Loucy (cell line): Measurements from ENCODE around the gene RAB31.

Source experiments
- H2AFZ ChIP-seq: fragments of 200-600 bp; sonication (generic); 2 replicates; pipeline ENCODE4 v1.6.0; 2016; ENCODE audit warnings: antibody characterized with exemption, mild to moderate bottlenecking, low read length, moderate library complexity
- H3F3A ChIP-seq: fragments of 200-600 bp; 2 replicates; pipeline ENCODE4 v1.6.0; 2016; ENCODE audit warnings: antibody characterized with exemption, low read depth, mild to moderate bottlenecking
- H3K27me3 ChIP-seq: fragments of 200-600 bp; sonication (generic); 2 replicates; pipeline ENCODE4 v1.6.1; 2014; ENCODE audit warnings: low read length, mild to moderate bottlenecking; ENCODE audit not compliant: insufficient read depth, poor library complexity, severe bottlenecking
- H3K36me3 ChIP-seq: fragments of 200-600 bp; sonication (generic); 2 replicates; pipeline ENCODE4 v1.6.1; 2016; ENCODE audit warnings: low read length; ENCODE audit not compliant: insufficient read depth
- H3K4me1 ChIP-seq: fragments of 200-600 bp; sonication (generic); 2 replicates; pipeline ENCODE4 v1.5.1; 2014; ENCODE audit warnings: low read length, mild to moderate bottlenecking; ENCODE audit not compliant: insufficient read depth, poor library complexity, severe bottlenecking
- H3K4me2 ChIP-seq: fragments of 200-600 bp; sonication (generic); 2 replicates; pipeline ENCODE4 v1.6.0; 2014; ENCODE audit warnings: antibody characterized with exemption, low read length, low read depth, mild to moderate bottlenecking; ENCODE audit not compliant: poor library complexity, severe bottlenecking
- H3K4me3 ChIP-seq: fragments of 200-600 bp; sonication (generic); 2 replicates; pipeline ENCODE4 v1.5.1; 2014; ENCODE audit warnings: low read length, mild to moderate bottlenecking, mixed read lengths; ENCODE audit not compliant: poor library complexity, severe bottlenecking
- H3K79me2 ChIP-seq: fragments of 200-600 bp; sonication (generic); 2 replicates; pipeline ENCODE4 v1.6.1; 2014; ENCODE audit warnings: low read length; ENCODE audit not compliant: insufficient read depth
- H3K9ac ChIP-seq: fragments of 200-600 bp; sonication (generic); 2 replicates; pipeline ENCODE4 v1.6.0; 2014; ENCODE audit warnings: mild to moderate bottlenecking, low read depth, low read length, moderate library complexity; ENCODE audit not compliant: poor library complexity, severe bottlenecking
- H3K9me2 ChIP-seq: fragments of 200-600 bp; sonication (generic); replicated peaks from 2 replicates; pipeline ENCODE4 v1.6.1; 2016; ENCODE audit warnings: low read depth, low read length, mixed read lengths
- H3K9me3 ChIP-seq: fragments of 200-600 bp; sonication (generic); 2 replicates; pipeline ENCODE4 v1.6.1; 2014; ENCODE audit warnings: mild to moderate bottlenecking, antibody characterized with exemption, low read length, low read depth; ENCODE audit not compliant: insufficient read depth
- H4K20me1 ChIP-seq: fragments of 200-600 bp; sonication (generic); 2 replicates; pipeline ENCODE4 v1.6.0; 2014; ENCODE audit warnings: antibody characterized with exemption, low read length, mild to moderate bottlenecking; ENCODE audit not compliant: insufficient read depth, poor library complexity, severe bottlenecking
- EZH2phosphoT487 ChIP-seq: fragments of 200-600 bp; IDR thresholded peaks from 2 replicates; pipeline ENCODE4 v1.6.1; 2018; ENCODE audit warnings: antibody characterized with exemption, mild to moderate bottlenecking, moderate library complexity, borderline replicate concordance
- TF ChIP-seq, protein P1 (sequence below): fragments of 200-600 bp; sonication (generic); conservative IDR thresholded peaks from 2 replicates; pipeline ENCODE4 v1.5.1; 2014; ENCODE audit warnings: mild to moderate bottlenecking, antibody characterized with exemption, low read length

The RAB31 gene

DNA sequence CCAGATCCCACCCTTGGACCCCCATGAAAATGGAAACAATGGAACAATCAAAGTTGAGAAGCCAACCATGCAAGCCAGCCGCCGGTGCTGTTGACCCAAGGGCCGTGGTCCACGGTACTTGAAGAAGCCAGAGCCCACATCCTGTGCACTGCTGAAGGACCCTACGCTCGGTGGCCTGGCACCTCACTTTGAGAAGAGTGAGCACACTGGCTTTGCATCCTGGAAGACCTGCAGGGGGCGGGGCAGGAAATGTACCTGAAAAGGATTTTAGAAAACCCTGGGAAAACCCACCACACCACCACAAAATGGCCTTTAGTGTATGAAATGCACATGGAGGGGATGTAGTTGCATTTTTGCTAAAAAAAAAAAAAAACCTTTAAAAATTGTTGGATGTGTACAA is 151.1 kb downstream of the RAB31 start:
- Histone ChIP-seq H3K4me1 (peaks cover 25% of the 10 kb centered on the region), H3F3A (no peaks in the 10 kb centered on the region), H3K9ac (no peak overlapping the region), H2AFZ (no peak overlapping the region), H4K20me1 (no peaks in the 10 kb centered on the region), H3K9me3 (no peaks in the 10 kb centered on the region), H3K27me3 (no peaks in the 10 kb centered on the region), H3K4me2 (no peak overlapping the region), H3K79me2 (no peaks in the 10 kb centered on the region), H3K9me2 (no peaks in the 10 kb centered on the region), H3K4me3 (no peak overlapping the region), H3K36me3 (no peaks in the 10 kb centered on the region)
- TF ChIP-seq, protein P1, sequence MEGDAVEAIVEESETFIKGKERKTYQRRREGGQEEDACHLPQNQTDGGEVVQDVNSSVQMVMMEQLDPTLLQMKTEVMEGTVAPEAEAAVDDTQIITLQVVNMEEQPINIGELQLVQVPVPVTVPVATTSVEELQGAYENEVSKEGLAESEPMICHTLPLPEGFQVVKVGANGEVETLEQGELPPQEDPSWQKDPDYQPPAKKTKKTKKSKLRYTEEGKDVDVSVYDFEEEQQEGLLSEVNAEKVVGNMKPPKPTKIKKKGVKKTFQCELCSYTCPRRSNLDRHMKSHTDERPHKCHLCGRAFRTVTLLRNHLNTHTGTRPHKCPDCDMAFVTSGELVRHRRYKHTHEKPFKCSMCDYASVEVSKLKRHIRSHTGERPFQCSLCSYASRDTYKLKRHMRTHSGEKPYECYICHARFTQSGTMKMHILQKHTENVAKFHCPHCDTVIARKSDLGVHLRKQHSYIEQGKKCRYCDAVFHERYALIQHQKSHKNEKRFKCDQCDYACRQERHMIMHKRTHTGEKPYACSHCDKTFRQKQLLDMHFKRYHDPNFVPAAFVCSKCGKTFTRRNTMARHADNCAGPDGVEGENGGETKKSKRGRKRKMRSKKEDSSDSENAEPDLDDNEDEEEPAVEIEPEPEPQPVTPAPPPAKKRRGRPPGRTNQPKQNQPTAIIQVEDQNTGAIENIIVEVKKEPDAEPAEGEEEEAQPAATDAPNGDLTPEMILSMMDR: no peak
- no peak for TF ChIP-seq EZH2phosphoT487

DNA sequence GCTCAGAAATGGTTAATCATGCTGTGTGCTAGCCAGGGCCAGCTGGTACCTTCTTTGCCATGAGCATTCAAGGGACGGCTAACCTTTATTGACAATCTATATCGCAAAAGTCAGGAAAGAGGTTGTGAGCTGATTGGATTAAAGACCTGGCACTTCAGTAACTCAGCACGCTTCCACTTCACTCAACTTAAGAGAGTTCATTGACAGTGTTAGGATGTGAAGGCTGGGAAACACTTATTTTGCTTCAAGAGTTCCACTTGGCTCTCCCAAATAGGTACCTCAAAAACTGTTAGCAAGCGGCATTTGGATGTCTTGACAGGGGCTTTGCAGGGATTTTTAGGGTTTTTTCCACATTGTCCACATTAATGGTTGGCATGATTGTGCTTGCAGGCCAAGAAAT is 152.6 kb downstream of the RAB31 start:
- TF ChIP-seq EZH2phosphoT487: no peak
- TF ChIP-seq, protein P1: no peak
- peaks cover 25% of the 10 kb centered on the region for H3K4me1 ChIP-seq
- H3K4me3 ChIP-seq: no peak overlapping the region
- no peaks in the 10 kb centered on the region for H3K79me2 ChIP-seq
- no peaks in the 10 kb centered on the region for H3F3A ChIP-seq
- H2AFZ ChIP-seq: no peak overlapping the region
- H3K9me3 ChIP-seq: no peaks in the 10 kb centered on the region
- no peaks in the 10 kb centered on the region for H3K27me3 ChIP-seq
- H3K36me3 ChIP-seq: no peaks in the 10 kb centered on the region
- H3K4me2 ChIP-seq: no peak overlapping the region
- H3K9ac ChIP-seq: no peak overlapping the region
- H3K9me2 ChIP-seq: no peaks in the 10 kb centered on the region
- H4K20me1 ChIP-seq: no peaks in the 10 kb centered on the region

DNA sequence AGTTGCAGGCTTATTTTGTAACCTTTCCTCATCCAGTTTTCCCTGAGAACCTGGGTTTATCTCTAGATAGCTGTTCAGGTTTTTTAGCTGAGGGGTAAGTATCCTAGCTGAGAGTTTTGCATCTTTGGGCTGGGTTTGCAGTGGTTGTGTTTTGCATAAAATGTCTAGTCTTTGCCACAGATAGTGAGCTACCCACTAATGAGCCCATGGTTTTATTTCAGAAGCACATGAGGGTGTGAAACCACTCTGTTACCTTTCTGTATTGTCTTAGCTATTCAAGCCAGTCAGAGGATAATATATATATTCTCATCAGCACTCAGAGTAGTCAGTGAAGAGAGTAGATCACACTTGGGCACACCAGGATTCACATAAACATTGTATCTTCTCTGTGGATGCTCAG is 153.1 kb downstream of the RAB31 start:
- Histone ChIP-seq H3K4me3 (no peak overlapping the region), H3K36me3 (no peaks in the 10 kb centered on the region), H3K27me3 (no peaks in the 10 kb centered on the region), H3K9me3 (peaks cover 2% of the 10 kb centered on the region; the same call in 1 of the 2 replicates), H3F3A (no peaks in the 10 kb centered on the region), H4K20me1 (no peaks in the 10 kb centered on the region), H3K4me1 (peaks cover 25% of the 10 kb centered on the region), H3K4me2 (no peak overlapping the region), H3K79me2 (no peaks in the 10 kb centered on the region), H2AFZ (no peak overlapping the region), H3K9ac (no peak overlapping the region), H3K9me2 (no peaks in the 10 kb centered on the region)
- no peak for TF ChIP-seq EZH2phosphoT487
- TF ChIP-seq, protein P1: no peak
